ENCODE measurements around the gene DNAJC2.

Gene DNAJC2, protein sequence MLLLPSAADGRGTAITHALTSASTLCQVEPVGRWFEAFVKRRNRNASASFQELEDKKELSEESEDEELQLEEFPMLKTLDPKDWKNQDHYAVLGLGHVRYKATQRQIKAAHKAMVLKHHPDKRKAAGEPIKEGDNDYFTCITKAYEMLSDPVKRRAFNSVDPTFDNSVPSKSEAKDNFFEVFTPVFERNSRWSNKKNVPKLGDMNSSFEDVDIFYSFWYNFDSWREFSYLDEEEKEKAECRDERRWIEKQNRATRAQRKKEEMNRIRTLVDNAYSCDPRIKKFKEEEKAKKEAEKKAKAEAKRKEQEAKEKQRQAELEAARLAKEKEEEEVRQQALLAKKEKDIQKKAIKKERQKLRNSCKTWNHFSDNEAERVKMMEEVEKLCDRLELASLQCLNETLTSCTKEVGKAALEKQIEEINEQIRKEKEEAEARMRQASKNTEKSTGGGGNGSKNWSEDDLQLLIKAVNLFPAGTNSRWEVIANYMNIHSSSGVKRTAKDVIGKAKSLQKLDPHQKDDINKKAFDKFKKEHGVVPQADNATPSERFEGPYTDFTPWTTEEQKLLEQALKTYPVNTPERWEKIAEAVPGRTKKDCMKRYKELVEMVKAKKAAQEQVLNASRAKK

DNA sequence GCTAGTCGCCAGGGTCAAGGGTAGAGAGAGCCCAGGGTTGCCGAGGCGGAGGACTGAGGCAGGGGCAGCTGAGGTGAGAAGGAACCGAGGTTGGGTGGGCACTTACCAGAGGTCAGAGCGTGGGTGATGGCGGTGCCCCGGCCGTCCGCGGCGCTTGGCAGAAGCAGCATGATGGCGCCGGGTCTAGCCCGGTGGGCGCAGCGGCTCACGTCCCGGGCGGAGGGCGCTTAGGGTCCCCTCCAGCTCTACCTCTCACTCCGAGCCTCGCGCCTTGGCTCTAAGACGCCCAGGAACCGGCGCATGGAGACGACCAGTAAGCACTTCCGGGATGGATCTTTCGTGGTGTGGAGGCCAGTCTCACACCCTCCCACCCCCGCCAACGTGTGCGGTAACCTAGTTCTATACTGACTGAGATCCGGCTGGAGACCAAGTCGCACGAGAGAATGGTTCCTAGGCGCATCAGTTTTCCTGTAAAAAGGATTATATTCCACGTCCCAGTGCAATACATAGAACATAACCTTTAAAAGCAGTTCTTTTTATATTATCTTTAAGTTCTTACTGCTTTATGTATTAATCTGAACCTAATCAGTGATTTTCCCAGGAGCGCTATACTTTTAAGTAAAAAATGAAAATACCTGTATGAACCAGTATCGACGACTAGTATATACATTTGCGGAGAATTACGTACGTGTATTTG, at the start of gene DNAJC2:
Gene DNAJC2 (minus strand): TSS at position 315 of the 697 bp plus-strand sequence. CDS start 145 bp downstream, at position 170.
- peak; percentile 84 for DNase-seq

DNA sequence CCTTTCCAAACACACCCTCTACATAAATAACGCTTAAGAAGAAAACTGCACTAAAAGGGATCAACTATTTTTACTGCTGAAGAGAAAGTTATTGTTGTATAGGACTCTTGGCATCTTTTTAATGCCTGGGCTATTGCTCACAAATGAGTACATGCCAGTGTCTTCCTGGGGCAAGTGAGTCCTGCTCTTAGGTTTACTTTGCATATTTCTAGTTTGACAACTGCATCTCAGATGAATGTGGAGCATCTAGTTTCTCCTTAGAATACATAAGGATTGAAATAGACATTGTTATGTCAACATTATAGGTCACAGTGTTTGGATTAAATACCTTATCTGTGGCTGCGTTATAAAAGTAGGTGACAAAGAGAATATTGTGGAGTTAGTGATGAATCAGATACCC, 47.4 kb upstream of the DNAJC2 start:
- no peak for DNase-seq

DNA sequence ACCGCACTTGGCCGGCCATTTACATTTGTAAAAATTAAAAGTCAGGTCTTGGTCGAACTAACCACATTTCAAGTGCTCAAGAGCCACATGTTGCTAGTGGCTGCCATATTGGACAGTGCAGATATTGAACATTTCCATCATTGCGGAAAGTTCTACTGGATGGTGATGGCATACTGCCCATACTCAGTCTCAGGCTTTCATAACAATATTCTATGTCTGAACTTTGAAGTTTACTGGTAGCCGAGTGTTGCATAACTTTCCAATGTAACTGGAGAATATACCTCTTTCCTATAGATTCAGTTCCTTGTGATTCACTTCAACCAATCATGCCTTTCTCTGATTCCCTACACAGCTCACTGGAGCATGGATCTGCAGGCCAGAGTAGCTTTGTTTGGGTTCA, 46.6 kb upstream of the DNAJC2 start:
- DNase-seq: peak; percentile 49

DNA sequence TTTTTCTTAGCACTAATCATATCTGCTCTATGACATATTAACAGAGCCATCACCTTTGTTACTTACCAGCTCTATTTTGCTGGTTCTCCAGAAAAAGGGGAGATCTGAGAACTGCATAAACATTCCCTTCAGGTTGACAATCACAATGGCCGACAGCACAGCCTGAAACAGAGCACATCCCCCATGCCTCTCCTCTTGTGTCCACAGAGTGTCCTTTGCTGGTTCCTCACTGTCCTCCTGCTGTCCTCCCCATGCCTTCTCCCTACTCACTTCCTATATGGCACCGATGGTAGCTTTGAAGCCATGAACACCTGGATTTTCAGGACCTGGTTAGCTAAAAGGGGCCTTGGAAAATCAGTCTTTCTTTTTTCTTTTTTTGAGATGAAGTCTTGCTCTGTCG, 44.7 kb upstream of the DNAJC2 start:
- no peak for DNase-seq

DNA sequence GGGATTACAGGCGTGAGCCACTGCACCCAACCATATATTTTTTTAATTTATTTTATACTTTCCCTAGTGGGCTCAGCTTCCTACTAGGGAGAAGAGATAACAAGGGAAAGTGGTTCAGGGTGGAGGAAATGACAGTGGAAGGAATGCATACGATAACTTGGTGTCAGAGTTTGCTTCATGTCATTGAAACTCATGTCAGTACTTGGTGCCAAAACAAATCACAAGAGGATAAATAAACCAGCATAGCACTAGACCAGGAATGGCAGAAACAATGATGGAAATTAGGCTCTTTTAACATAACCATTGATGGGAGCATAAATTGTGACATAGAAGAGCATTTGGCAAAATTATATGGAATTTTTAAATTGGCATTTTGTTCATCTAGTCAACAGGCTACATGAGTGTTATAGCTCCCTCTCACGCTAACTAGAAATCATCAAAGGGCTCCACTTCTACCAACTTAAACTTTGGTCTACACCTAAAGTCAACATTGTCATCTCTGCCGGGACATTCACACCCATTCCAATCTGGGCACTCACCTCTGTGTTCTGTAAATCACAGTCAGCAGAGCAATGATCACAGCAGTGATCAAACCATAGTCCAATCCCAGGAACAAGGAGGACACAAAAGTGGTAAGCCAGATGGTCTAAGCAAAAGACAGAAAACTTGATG, 44.0 kb upstream of the DNAJC2 start:
- no peak for DNase-seq

DNA sequence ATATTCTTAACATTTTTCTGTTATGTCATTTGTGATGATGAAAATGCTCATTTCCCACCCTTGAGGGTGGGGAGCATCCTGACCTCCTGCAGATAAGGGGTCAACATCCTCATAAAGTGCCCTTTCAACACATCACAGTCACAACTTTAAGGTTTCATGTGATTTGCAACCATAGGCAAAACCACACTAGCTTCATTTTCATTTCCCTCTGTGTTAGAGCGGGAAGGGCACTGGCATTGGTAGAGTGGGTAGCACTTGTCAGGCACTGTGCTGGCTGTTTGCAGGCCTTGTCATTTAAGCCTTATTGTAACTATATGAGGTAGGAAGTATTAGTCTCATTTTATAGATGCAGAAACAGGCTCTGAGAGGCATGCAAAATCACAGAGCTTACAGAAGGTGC, 42.7 kb upstream of the DNAJC2 start:
- peak; percentile 86 for DNase-seq

DNA sequence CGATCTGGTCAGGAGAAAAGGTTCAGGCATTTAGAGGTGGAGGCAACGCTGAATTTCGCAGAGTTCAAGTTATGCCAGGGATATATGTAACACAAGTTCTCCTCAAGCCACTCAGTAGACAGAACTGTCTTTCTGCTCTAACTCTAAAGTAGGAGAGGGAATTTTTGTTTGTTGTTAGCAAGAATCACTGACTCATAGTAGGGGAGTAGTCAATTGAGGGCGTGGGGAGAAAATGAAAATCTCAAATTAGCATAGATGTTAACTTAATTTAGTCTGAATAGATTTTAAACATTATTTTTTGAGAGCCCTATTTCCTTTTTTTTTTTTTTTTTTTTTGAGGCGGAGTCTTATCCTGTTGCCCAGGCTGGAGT, 37.5 kb upstream of the DNAJC2 start:
- no peak for DNase-seq

DNA sequence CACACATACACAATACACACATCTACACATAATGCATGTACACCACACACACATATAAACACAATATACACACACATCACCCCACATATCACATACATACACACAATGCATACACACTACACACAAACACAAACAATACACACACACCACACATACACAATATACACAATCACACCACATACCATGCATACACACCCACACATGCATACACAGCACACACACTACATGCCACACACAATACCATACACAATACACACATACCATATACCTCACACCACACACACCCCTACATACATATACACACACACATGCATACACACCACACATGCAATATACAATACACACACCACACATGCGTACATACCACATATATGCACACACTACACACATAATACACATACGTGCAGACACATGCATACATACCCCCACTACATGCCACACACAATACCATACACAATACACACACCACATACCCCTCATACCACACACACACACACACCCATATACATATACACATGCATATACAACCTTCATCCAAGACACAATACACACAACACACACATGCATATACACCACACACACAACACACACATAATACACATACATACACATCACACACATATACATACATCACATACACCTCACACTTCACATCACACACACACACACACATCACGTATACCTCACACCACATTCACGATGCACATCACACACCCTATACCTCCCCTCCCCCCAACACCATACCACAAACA, 36.9 kb upstream of the DNAJC2 start:
- no peak for DNase-seq

DNA sequence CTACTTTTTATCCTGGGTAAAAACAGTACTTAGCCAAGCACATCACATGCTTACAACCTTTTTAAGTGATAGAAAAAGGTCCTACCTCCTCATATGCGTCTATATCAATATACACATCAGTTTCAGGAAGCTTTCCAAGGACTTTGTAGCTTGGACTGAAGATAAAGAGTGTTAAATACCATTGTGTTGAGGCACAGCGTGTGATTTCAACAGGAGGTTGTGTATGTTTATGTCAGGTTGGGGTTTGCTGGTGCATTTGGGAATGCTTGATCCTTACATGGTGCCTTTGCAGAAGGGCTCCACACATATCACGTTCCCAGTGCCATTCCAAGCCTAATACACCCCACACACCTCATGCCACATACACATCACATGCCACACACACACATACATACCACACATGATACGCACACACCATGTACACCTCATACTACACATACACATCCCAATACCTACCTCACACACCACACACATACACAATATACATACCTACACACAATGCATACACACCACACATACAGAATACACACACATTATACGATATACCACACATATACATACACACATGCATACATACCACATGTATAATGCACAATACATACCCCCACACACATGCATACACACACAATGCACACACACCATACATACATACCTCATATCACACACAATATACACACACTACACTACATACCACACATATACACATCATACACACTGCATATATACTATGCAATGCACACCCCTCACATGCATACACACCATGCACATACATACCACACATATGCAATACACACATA, 36.0 kb upstream of the DNAJC2 start:
- DNase-seq: no peak

DNA sequence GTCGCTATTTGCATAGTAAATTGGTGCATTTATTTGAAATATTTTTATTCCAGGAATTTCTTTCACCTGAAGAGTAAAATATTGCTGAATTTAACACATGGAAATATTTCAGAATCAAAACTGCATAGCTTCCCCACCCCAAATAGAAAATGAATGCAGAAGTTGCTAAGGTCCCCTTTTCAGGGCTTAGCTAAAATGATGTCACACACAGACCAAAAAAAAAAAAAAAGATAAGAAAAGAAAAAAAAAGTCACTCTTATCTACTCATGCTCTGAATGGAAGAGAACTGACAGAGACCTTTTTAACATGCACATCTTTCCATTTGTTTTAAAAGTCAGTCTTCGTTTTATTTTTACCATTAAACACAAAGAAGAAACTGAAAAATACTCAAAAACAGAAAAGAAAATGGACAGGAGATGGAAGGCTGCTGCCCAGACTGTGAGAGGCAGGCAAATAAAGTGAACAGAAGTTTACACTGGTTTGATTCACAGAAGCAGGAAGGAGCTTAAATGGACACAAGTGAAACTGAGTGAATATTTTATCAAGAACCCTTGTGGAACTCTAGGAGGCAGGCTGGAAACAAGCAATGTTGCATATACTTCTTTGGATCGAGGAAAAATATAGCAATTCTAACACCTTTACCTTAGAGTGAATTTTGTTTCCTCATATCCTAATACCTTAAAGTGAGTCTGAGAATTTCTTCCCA, 34.9 kb upstream of the DNAJC2 start:
- DNase-seq: peak; percentile 82

DNA sequence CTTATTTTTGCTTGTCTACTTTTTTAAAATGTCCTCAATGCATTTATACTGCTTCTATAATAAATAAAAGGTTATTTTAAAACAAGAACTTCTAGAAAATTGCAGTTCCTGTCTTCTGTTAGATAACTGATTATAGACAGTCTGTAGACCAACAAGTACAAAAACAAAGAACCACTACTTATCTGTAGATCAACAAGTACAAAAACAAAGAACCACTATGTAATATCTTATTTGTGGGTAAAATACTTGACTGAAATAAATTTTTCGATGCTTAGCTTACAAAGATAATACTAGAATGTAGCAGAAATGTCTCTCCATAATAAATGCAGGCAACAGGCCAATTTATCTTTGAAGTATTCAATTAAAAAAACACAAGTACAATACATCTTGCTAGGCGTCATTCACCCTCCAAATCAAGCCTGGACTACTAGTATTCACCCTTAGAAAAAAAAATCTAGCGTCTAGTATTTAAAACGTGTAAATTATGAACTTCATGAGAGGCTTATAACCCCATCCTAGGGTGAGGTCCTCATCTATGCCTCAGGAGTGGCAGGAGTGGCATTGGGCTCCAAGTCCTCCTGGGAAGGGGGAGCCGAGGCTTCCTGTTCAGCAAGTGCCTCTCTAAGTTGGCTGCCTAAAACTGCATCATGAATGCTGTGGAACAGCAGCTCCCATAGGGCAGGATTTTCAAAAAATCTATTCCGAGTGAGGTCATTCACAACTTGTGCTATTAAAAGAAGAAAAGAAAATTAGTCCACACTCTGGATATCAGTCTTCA, 29.5 kb upstream of the DNAJC2 start:
- DNase-seq: no peak

DNA sequence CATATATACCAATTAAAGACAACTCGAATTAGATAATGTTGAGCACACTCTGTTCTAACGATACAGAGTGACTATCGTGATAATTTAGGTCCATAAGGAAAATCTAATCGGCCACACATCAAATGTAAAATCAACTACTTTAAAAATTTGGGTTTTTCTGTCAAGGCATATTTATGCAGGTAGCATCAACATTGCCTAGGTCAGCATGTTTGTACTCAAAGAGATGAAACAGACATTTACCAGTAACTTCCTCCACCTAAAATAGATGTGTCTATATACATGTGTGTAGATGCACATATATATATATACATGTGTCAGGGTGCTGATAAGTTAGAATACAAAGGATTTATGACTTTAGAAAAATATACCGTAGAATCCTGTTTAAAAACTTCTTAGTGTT, 24.9 kb upstream of the DNAJC2 start:
- no peak for DNase-seq

DNA sequence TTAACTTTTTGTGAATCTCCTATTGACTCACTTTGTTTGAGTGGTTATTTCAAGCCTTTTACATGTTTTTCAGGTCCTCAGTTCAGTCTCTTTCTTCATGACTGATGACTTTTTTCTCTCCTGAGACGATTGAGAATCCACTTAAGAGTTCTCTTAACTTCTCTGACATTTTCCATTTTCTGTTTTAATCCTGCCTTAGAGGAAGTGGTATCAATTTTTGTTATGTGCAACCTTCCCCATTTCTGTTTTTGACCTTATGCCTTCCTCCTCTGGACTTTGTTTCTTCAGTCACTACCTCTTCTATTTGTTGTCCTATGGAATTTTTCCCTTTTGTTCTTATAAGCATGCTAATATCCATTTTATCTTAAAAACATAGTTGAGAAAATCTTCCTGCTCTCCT, 5.2 kb upstream of the DNAJC2 start:
- DNase-seq: peak; percentile 66

DNA sequence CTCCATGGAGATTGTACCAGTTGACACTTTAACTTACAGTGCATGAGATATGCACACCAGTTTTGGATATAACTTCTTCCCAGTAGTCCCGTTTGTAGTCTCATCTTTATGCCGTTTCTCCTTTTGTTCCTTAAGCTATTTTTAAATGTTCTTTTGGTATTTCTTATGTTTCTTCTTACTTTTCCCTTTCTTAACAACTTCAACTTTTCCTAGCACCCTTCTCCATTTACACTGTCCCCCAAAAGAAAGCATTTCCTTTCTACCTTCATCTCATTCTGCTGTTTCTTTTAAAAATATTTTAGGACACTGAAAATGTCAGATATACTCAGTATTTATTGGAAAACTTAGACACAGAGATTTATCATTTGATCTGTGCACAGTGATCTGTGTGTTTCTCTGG, 4.4 kb upstream of the DNAJC2 start:
- DNase-seq: no peak

DNA sequence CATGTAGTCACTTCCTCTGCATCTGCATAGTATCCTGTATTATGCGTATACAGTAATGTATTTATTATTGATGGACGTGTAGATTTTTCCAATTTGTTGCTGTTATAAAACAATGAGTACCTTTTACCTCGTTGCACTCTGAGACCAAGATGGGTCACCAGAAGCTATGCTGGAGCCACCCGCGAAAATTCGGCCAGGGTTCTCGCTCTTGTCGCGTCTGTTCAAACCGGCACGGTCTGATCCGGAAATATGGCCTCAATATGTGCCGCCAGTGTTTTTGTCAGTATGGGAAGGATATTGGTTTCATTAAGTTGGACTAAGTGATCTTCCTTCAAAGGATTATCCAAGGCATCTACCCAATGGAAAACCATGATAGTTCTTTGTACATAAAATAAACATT, 3.9 kb upstream of the DNAJC2 start:
- DNase-seq: peak; percentile 4

DNA sequence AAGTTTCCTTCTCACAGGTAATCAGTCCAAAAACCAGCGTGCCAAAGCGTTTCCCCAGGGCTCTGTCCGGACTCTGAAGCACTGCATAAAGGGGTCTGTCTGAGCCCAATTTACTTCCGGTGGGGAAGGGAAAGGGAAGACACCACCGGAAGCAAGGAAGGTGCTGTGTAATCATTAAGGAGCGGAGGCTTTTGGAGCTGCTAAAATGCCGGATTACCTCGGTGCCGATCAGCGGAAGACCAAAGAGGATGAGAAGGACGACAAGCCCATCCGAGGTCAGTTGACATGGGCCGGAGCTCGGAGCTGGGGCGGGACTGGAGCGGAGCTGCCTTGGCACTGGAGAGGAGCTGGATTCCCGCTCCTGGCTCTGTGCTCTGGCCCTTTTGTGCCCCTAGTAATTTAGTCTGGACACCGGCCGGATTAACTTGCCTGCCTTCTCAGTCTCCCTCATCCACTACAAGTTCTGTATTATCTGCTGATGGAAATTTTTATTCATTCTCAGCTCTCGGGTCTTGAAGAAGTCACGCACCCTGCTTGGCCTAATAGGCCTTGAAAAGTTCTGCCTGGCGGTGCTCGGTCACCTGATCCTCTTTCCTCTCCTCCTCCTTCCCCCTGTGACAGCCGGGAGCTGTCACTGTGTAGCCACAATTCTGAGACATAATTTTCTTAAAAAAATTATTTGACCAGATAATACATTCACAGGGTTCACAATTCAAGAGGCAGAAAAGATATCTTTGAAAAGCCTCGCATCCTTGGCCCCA, 3.1 kb upstream of the DNAJC2 start, which contains the start of gene PSMC2:
Gene PSMC2 (plus strand): TSS at position 137 of the 761 bp plus-strand sequence. CDS start 69 bp downstream, at position 206.
- DNase-seq: peak; percentile 79

DNA sequence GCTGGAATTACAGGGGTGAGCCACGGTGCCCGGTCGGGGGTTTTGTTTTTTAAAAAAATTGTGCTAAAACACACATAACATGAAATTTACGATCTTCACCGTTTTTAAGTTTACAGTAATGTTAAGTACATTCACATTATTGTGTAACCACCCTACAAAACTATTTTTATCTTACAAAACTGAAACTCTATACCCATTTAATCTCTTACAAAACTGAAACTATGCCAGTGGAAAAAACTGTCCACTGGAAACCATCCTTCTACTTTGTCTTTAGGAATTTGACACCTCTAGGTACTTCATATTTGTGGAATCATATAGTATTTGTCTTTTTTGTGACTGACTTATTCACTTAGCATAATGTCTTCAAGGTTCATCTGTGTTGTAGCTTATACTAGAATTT, 1.8 kb upstream of the DNAJC2 start:
- peak; percentile 77 for DNase-seq

DNA sequence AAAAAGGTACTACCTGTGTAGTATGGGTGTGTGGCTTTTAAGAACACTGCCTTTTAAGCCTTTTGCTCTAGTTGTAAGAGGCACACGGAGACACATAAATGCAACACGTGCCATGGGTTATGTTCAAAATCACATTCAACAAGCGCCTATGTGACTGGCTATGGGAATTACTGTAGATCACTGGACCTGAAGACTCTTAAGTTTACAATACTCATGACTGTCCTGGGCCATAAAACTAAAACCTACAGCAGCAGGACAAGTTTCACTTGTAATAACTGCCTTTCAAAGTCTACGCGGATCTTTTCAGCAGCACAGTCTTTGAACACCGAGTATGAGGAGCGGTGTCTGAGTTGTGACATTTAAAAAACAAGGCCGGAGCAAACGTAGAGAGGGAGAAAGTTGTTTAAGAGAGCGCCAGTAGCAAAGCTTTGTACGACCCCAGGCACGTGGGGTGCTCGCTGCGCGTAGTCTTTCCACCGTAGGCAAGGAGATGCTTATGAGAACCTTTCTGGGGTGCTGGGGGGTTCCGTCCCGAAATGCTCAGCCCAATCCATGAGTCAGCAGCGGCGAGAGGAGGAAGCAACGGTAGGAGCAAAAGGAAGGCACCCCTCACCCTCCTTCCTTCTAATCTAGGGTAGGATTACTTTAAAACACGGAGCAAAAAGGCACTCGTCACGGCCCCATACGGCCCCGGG, 662 bp downstream of the DNAJC2 start:
- peak; percentile 15 for DNase-seq

DNA sequence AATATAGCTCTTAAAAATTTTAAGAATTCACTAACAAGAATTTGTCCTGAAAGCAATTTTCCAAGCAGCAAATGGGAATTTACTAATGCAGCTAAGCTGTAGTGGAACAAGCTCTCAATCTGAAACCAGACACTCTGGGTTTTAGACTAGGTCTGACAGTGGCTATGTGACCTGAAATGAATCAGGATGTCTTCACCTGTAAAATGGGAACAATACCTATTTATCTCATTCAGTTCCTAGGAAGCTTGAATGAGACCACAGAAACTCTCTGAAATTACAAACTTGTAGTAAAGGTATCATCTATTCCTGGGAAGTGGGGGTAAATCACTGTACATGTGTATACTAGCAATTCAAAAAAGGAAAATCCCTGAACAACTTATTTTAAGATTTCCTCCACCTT, 1.2 kb downstream of the DNAJC2 start:
- DNase-seq: no peak
